Lower leg skin (tissue), 4 donors: ENCODE data around the gene KIF13A. TPM values are rescaled to one million over a fixed set of nuclear protein-coding genes. Genes with fewer than 3 reads are reported as not detected.
A peak's percentile ranks its signal among the peaks of the same experiment; 100 is the strongest.

Experiments
- DNase-seq, 2 donors: peaks; one replicate each; pipeline ENCODE4 v3.0.0-alpha.2; 2019; ENCODE audit warnings: low spot score in 2 of 2
- H3K4me3 ChIP-seq: fragments of 200-600 bp; sonication (generic); 2 replicates; pipeline ENCODE4 v1.5.1; 2017; ENCODE audit warnings: mild to moderate bottlenecking, low read depth; ENCODE audit not compliant: poor library complexity, severe bottlenecking
- CTCF ChIP-seq, 3 donors: fragments of 450-650 bp; IDR thresholded peaks; one replicate each; pipeline ENCODE4 v1.5.1; 2016; ENCODE audit warnings: antibody characterized with exemption in 3 of 3, mild to moderate bottlenecking in 3 of 3, moderate library complexity in 2 of 3
- POLR2A ChIP-seq, 2 donors: fragments of 450-650 bp; IDR thresholded peaks; one replicate each; pipeline ENCODE4 v1.6.1; 2016 to 2017; ENCODE audit warnings: antibody characterized with exemption in 2 of 2, mild to moderate bottlenecking in 1 of 2, moderate library complexity in 1 of 2
- WGBS, 2 donors: methylation state at CpG; one replicate each; pipeline ENCODE4 v1.1.5; 2018; 5-methylcytosine and 5-hydroxymethylcytosine counted together
- intact Hi-C: fragments of 100-400 bp; cut with DNase I; formaldehyde crosslinking; loops from one replicate; pipeline ENCODE4 v1.15.0; 2023; ENCODE audit warnings: low total_unique reads
- total RNA-seq, 4 donors: library from RNA; depleted of rRNA; stranded (reverse); fragments of >200 nt; gene quantifications; one replicate each; pipeline ENCODE4 v1.1.0, GENCODE V29; 2016

The KIF13A gene
- total RNA-seq, 4 donors from 2014 or later, result 54.4 to 88.5 (median 60.6) TPM

GRCh38 chr6:18031189-18031588 lies 43.8 kb upstream of the KIF13A start:
- no peak overlapping the region for H3K4me3 ChIP-seq
- WGBS, 2 donors, result 80 to 84% methylated on average over 2 of the region's 2 CpGs
- TF ChIP-seq CTCF (IDR thresholded peaks at IDR 0.05) (no peak), POLR2A (IDR thresholded peaks at IDR 0.05) (no peak)
- peak in 1 of 2 donors; percentile 0 for DNase-seq
- intact Hi-C loops, result no loop called here

GRCh38 chr6:18028332-18028731 lies 40.9 kb upstream of the KIF13A start:
- no peak for TF ChIP-seq CTCF (IDR thresholded peaks at IDR 0.05)
- no peak for TF ChIP-seq POLR2A (IDR thresholded peaks at IDR 0.05)
- WGBS, 2 donors, result 22 to 26% methylated on average over 2 of the region's 2 CpGs
- intact Hi-C loops, result no loop called here
- H3K4me3 ChIP-seq, result no peak overlapping the region
- no peak for DNase-seq

GRCh38 chr6:18025596-18025995 lies 38.2 kb upstream of the KIF13A start:
- WGBS, 2 donors, result 86 to 89% methylated on average over 6 of the region's 6 CpGs
- peak in 1 of 2 donors; percentile 23 for DNase-seq
- H3K4me3 ChIP-seq, result no peak overlapping the region
- intact Hi-C loops, result no loop called here
- TF ChIP-seq POLR2A (IDR thresholded peaks at IDR 0.05), result no peak
- TF ChIP-seq CTCF (IDR thresholded peaks at IDR 0.05), result no peak

GRCh38 chr6:18024876-18025275 lies 37.4 kb upstream of the KIF13A start:
- intact Hi-C loops, result no loop called here
- WGBS, 2 donors, result 93 to 97% methylated on average over 5 of the region's 5 CpGs
- no peak for DNase-seq

DNA sequence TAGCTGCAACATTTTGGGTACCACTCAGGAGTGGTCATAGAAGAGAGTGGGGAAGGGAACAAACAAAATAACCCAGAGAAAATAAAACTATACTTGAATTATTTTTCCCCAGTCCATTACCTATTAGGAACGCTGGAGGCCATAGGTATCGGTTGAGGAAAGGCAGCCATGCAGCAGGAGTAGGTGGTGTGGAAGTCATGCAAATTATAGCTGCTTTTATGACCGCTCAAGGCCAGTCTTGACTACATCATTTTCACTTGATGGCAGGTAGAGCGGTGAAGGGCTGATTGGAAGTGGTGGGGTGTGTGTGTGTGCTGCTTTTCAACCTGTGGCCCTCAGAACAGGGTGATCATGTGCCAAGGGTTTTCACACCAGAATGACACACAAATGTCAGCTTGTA lies 36.5 kb upstream of the KIF13A start:
- intact Hi-C loops, result no loop called here
- 93 to 96% methylated on average over 4 of the region's 4 CpGs for WGBS, 2 donors

More at GRCh38 chr6:18024876-18025275, 37.4 kb upstream of the KIF13A start:
- TF ChIP-seq CTCF (IDR thresholded peaks at IDR 0.05), result no peak
- TF ChIP-seq POLR2A (IDR thresholded peaks at IDR 0.05), result no peak
- H3K4me3 ChIP-seq, result no peak overlapping the region

More for the DNA sequence above, 36.5 kb upstream of the KIF13A start:
- H3K4me3 ChIP-seq, result no peak overlapping the region
- TF ChIP-seq CTCF (IDR thresholded peaks at IDR 0.05), result no peak
- TF ChIP-seq POLR2A (IDR thresholded peaks at IDR 0.05), result no peak
- DNase-seq, result no peak
